HG03575 (cell line): ENCODE results near the gene RADIL.

Experiments
- ATAC-seq: cut with Tn5 transposase; IDR thresholded peaks from one replicate; pipeline ENCODE4 v1.9.1; 2021; ENCODE audit not compliant: unreplicated experiment, insufficient number of reproducible peaks, low FRiP score; ENCODE audit errors: extremely low read depth

Gene RADIL

GRCh38 chr7:4861227-4861626, 22.3 kb downstream of the RADIL start:
- no peak for ATAC-seq

GRCh38 chr7:4857189-4857588, 26.3 kb downstream of the RADIL start:
- no peak for ATAC-seq

GRCh38 chr7:4856336-4857057, 27.0 kb downstream of the RADIL start:
- ATAC-seq: no peak

GRCh38 chr7:4854916-4855315, 28.6 kb downstream of the RADIL start:
- ATAC-seq: no peak

GRCh38 chr7:4851459-4852422, 31.8 kb downstream of the RADIL start:
- ATAC-seq: no peak

GRCh38 chr7:4850262-4850795, 33.2 kb downstream of the RADIL start:
- ATAC-seq: no peak

GRCh38 chr7:4849390-4849789, 34.1 kb downstream of the RADIL start:
- no peak for ATAC-seq

- no peak for ATAC-seq
Observed at GRCh38 chr7:4845740-4846142, 37.8 kb downstream of the RADIL start.

GRCh38 chr7:4842319-4843064, 41.0 kb downstream of the RADIL start:
- no peak for ATAC-seq

GRCh38 chr7:4841836-4842235, 41.7 kb downstream of the RADIL start:
- no peak for ATAC-seq

GRCh38 chr7:4841007-4841784, 42.3 kb downstream of the RADIL start:
- ATAC-seq: no peak

GRCh38 chr7:4840079-4840501, 43.4 kb downstream of the RADIL start:
- ATAC-seq: no peak

GRCh38 chr7:4838626-4839334, 44.7 kb downstream of the RADIL start:
- ATAC-seq: no peak

- no peak for ATAC-seq
Observed at GRCh38 chr7:4837803-4838625, 45.5 kb downstream of the RADIL start.

GRCh38 chr7:4837041-4837802, 46.3 kb downstream of the RADIL start:
- ATAC-seq: no peak

- ATAC-seq: no peak
Observed at GRCh38 chr7:4836206-4836661, 47.3 kb downstream of the RADIL start.
